HCT116 (cell line): Measurements from ENCODE around the gene GABBR2. TPM values are rescaled to one million over a fixed set of nuclear protein-coding genes. Genes with fewer than 3 reads are reported as not detected.
"Not testable (repeated sequence)": the region's sequence is repeated elsewhere in the genome, so short reads cannot be mapped to it uniquely, and the experiment has no call there.

Experiments
- ATAC-seq: fragments of 200-7000 bp; cut with Tn5 transposase; 2 replicates; pipeline ENCODE4 v1.9.1; 2020; ENCODE audit warnings: mild to moderate bottlenecking, moderate library complexity
- BruUV-seq: library from RNA; stranded (reverse); fragments of 400-500 nt; replicated peaks from 2 replicates; lab custom pipeline; 2021; lab: Mats Ljungman, UMichigan
- CTCF ChIA-PET: fragments of 300-600 bp; sonication (Branson Sonifier 250); formaldehyde crosslinking; loops from one replicate; lab custom pipeline; 2021; ENCODE audit warnings: antibody characterized with exemption; lab: Charles Lee
- POLR2A ChIA-PET: fragments of 300-600, 350-600 bp; sonication (Branson Sonifier 250); formaldehyde crosslinking; loops from one replicate; lab custom pipeline; 2021; ENCODE audit warnings: antibody characterized with exemption; lab: Charles Lee
- RAD21 ChIA-PET, 2 experiments: fragments of 300-600 bp; sonication (Branson Sonifier 250); formaldehyde crosslinking; loops; one replicate each; lab custom pipeline; 2023; ENCODE audit warnings: low total read pairs in 2 of 2; ENCODE audit not compliant: uncharacterized antibody in 2 of 2, unreplicated experiment in 2 of 2, low non-redundant PET in 1 of 2; lab: Charles Lee
- DNase-seq: peaks from one replicate; pipeline ENCODE4 v3.0.0-alpha.2; 2010; ENCODE audit warnings: low read depth, low spot score
- H2AFZ ChIP-seq: fragments of 200-600 bp; shearing (Covaris generic), sonication (generic); 2 replicates; pipeline ENCODE4 v1.6.1; 2017; ENCODE audit warnings: low read depth, mixed run types, mixed read lengths, antibody characterized with exemption, low read length; ENCODE audit not compliant: poor library complexity, severe bottlenecking
- H3K27ac ChIP-seq: 2 replicates; pipeline ENCODE4 v1.5.1; 2012; ENCODE audit warnings: low read depth, low read length
- H3K27me3 ChIP-seq: fragments of 200-600 bp; sonication (generic); 2 replicates; pipeline ENCODE4 v1.6.1; 2016; ENCODE audit warnings: mixed run types, low read length, mixed read lengths; ENCODE audit not compliant: insufficient read depth
- H3K36me3 ChIP-seq, 2 experiments: fragments of 200-500 bp in 1 of 2; fragments of 200-600 bp in 1 of 2; sonication (Bioruptor generic) in 1 of 2; sonication (generic) in 1 of 2; 2 replicates each; pipeline versions ENCODE4 v1.5.1 to v1.6.1; 2014 to 2016; ENCODE audit warnings: low read length in 2 of 2, inconsistent platforms in 1 of 2, mixed read lengths in 1 of 2, mixed run types in 1 of 2; ENCODE audit not compliant: insufficient read depth in 2 of 2, control insufficient read depth in 1 of 2
- H3K4me1 ChIP-seq, 2 experiments: fragments of 200-600 bp in 1 of 2; sonication (generic) in 1 of 2; 2 replicates each; pipeline versions ENCODE4 v1.5.1 to v1.6.1; 2012 to 2017; ENCODE audit warnings: low read length in 2 of 2, inconsistent platforms in 1 of 2, mild to moderate bottlenecking in 1 of 2, mixed read lengths in 1 of 2, mixed run types in 1 of 2, moderate library complexity in 1 of 2; ENCODE audit not compliant: insufficient read depth in 2 of 2, control insufficient read depth in 1 of 2
- H3K4me2 ChIP-seq: fragments of 200-600 bp; sonication (generic); 2 replicates; pipeline ENCODE4 v1.6.1; 2017; ENCODE audit warnings: mixed run types, low read length, mixed read lengths
- H3K4me3 ChIP-seq, 2 experiments: fragments of 200-600 bp in 1 of 2; sonication (generic) in 1 of 2; replicated peaks in 1 of 2; 2 replicates each; pipeline ENCODE4 v1.5.1; 2011 to 2016; ENCODE audit warnings: low read length in 2 of 2, control low read depth in 1 of 2, low read depth in 1 of 2, mild to moderate bottlenecking in 1 of 2, mixed read lengths in 1 of 2, mixed run types in 1 of 2
- H3K79me2 ChIP-seq: fragments of 200-600 bp; sonication (generic); 2 replicates; pipeline ENCODE4 v1.6.1; 2017; ENCODE audit warnings: mild to moderate bottlenecking, mixed run types, low read length, moderate library complexity, mixed read lengths; ENCODE audit not compliant: insufficient read depth
- H3K9ac ChIP-seq: fragments of 200-600 bp; sonication (generic); 2 replicates; pipeline ENCODE4 v1.6.1; 2016; ENCODE audit warnings: low read length, mixed read lengths
- H3K9me2 ChIP-seq: fragments of 200-600 bp; sonication (generic), shearing (Covaris generic); 2 replicates; pipeline ENCODE4 v1.6.1; 2017; ENCODE audit warnings: mixed run types, mild to moderate bottlenecking, moderate library complexity; ENCODE audit not compliant: insufficient read depth
- H3K9me3 ChIP-seq, 2 experiments: fragments of 200-500 bp in 1 of 2; fragments of 200-600 bp in 1 of 2; sonication (Bioruptor generic) in 1 of 2; sonication (generic) in 1 of 2; 2 replicates each; pipeline ENCODE4 v1.6.1; 2014 to 2017; ENCODE audit warnings: low read length in 2 of 2, mixed read lengths in 2 of 2, inconsistent platforms in 1 of 2, low read depth in 1 of 2, mild to moderate bottlenecking in 1 of 2, mixed run types in 1 of 2, moderate library complexity in 1 of 2; ENCODE audit not compliant: control insufficient read depth in 1 of 2, insufficient read depth in 1 of 2
- H4K20me1 ChIP-seq: fragments of 200-600 bp; sonication (generic), shearing (Covaris generic); 2 replicates; pipeline ENCODE4 v1.6.1; 2017; ENCODE audit warnings: mixed run types, mild to moderate bottlenecking, moderate library complexity; ENCODE audit not compliant: insufficient read depth
- SRF ChIP-seq: IDR thresholded peaks from 2 replicates; pipeline ENCODE4 v1.6.1; 2012; ENCODE audit warnings: low read depth
- intact Hi-C: fragments of 100-400 bp; cut with micrococcal nuclease; formaldehyde crosslinking; loops from 2 replicates; pipeline ENCODE4 v1.10.0; 2022
- total RNA-seq: library from RNA; stranded (reverse); gene quantifications from one replicate; pipeline ENCODE4 v1.2.1, GENCODE V29; 2021; ENCODE audit not compliant: unreplicated experiment
- TF ChIP-seq, protein P1 (sequence below): IDR thresholded peaks from 2 replicates; pipeline ENCODE4 v1.6.1; 2011; ENCODE audit warnings: mild to moderate bottlenecking, low read length, moderate library complexity; ENCODE audit not compliant: insufficient replicate concordance; ENCODE audit errors: extremely low read depth

The GABBR2 gene
- total RNA-seq, 1 experiment from 2014 or later = 0.15 TPM

DNA sequence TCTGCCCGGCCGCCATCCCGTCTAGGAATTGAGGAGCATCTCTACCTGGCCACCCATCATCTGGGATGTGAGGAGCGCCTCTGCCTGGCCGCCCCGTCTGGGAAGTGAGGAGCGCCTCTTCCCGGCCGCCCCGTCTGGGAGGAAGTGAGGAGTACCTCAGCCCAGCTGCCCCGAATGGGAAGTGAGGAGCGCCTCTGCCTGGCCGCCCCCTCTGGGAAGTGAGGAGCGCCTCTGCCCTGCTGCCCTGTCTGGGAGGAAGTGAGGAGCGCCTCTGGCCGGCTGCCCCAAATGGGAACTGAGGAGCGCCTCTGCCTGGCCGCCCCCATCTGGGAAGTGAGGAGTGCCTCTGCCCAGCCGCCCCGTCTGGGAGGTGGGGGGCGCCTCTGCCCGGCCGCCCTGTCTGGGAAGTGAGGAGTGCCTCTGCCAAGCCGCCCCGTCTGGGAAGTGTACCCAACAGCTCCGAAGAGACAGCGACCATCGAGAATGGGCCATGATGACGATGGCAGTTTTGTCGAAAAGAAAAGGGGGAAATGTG, 244.5 kb downstream of the GABBR2 start:
- H3K79me2 ChIP-seq, H3K9me2 ChIP-seq, POLR2A ChIA-PET, H2AFZ ChIP-seq, ATAC-seq, RAD21 ChIA-PET, H4K20me1 ChIP-seq, CTCF ChIA-PET, H3K36me3 ChIP-seq, H3K4me2 ChIP-seq, BruUV-seq, H3K4me3 ChIP-seq, intact Hi-C loops, H3K27me3 ChIP-seq, H3K9ac ChIP-seq, H3K4me1 ChIP-seq, H3K27ac ChIP-seq, DNase-seq: not testable (repeated sequence)
- peaks cover 8 to 14% of the 10 kb centered on the region in 2 experiments; a peak in 3 of 4 replicates for H3K9me3 ChIP-seq

DNA sequence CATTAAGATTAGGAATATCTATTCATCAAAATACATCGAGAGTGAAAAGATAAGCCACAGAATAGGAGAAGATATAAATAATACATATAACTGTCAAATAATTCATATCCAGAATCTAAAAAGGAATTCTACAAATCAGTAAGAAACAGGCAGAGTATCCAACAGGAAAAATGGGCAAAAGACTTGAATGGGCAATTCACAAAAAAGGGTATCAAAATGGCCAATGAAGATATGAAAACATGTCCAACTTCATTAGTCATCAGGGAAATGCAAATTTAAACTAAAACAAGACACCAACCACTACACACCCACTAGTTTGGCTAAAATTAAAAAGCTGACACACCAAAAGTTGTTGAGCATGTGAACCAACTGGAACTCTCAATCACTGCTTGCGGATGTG, 246.4 kb downstream of the GABBR2 start:
- no peaks in the 10 kb centered on the region for H4K20me1 ChIP-seq
- peaks cover 8 to 14% of the 10 kb centered on the region in 2 experiments; a peak in 3 of 4 replicates for H3K9me3 ChIP-seq
- ChIA-PET RAD21 (no interaction called here), POLR2A (no interaction called here), CTCF (no interaction called here)
- H3K4me3 ChIP-seq = no peak overlapping the region
- DNase-seq (no peak), ATAC-seq (no peak)
- no peak for TF ChIP-seq SRF
- TF ChIP-seq, protein P1, sequence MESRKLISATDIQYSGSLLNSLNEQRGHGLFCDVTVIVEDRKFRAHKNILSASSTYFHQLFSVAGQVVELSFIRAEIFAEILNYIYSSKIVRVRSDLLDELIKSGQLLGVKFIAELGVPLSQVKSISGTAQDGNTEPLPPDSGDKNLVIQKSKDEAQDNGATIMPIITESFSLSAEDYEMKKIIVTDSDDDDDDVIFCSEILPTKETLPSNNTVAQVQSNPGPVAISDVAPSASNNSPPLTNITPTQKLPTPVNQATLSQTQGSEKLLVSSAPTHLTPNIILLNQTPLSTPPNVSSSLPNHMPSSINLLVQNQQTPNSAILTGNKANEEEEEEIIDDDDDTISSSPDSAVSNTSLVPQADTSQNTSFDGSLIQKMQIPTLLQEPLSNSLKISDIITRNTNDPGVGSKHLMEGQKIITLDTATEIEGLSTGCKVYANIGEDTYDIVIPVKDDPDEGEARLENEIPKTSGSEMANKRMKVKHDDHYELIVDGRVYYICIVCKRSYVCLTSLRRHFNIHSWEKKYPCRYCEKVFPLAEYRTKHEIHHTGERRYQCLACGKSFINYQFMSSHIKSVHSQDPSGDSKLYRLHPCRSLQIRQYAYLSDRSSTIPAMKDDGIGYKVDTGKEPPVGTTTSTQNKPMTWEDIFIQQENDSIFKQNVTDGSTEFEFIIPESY = no peak
- H3K79me2 ChIP-seq = no peaks in the 10 kb centered on the region
- no TSS peak for BruUV-seq
- H3K9me2 ChIP-seq = no peaks in the 10 kb centered on the region
- intact Hi-C loops = no loop called here
- no peaks in the 10 kb centered on the region for H3K36me3 ChIP-seq
- no peak overlapping the region for H3K9ac ChIP-seq
- H2AFZ ChIP-seq = no peak overlapping the region
- no peak overlapping the region for H3K4me2 ChIP-seq
- no peaks in the 10 kb centered on the region for H3K4me1 ChIP-seq
- no peak overlapping the region for H3K27ac ChIP-seq
- H3K27me3 ChIP-seq = no peaks in the 10 kb centered on the region
